ENCODE data around the gene SLC34A1. TPM values are rescaled to one million over a fixed set of nuclear protein-coding genes. Genes with fewer than 3 reads are reported as not detected.
A peak's percentile ranks its signal among the peaks of the same experiment; 100 is the strongest.

Gene SLC34A1
- total and polyA plus RNA-seq, 2 experiments from 2014 or later: not detected

DNA sequence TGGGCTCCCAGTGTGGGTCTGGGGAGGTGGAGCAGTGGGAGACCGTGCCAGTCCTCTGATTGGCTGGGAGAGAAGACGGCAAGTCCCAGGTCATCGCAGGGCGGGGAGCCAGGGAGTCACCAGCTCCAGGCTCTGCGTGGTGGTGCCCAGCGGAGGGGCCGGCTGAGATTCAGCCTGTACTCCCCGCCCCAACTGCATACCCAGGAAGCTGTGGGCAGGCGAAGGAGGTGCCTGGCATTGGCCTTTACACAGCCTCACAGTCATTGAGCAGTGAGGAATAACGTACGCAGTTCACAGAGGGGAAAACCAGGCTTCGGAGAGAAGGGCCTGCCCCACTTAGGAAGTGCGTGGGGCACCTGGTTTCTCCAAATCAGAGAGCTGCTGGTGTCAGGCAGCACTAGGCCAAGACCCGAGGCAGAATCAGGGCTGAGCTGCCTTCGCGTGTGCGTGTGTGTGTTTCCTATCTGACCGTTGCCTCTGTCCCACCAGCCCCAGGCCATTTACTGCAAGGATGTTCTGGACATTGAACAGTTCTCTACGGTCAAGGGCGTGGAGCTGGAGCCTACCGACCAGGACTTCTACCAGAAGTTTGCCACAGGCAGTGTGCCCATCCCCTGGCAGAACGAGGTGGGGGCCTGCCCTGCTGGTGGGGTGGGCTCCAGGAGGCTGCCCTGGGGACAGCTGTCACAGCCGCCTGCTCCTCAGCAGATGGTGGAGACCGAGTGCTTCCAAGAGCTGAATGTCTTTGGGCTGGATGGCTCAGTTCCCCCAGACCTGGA, 56.2 kb downstream of the SLC34A1 start:
- Histone ChIP-seq H3K4me3 (no peak overlapping the region), H4K20me1 (replicated peaks; ENCODE audit: insufficient read depth) (no peaks in the 10 kb centered on the region; the same call in 1 of the 2 replicates), H2AFZ (no peak overlapping the region), H3K9me2 (ENCODE audit: insufficient read depth) (no peaks in the 10 kb centered on the region), H3F3A (replicated peaks; ENCODE audit: low read depth) (peaks cover 13% of the 10 kb centered on the region; the same call in 1 of the 2 replicates), H3K79me2 (replicated peaks; ENCODE audit: insufficient read depth) (no peaks in the 10 kb centered on the region), H3K4me1 (ENCODE audit: insufficient read depth) (peaks cover 13% of the 10 kb centered on the region), H3K27ac (ENCODE audit: low read depth) (no peak overlapping the region), H3K27me3 (ENCODE audit: insufficient read depth) (peaks cover 12% of the 10 kb centered on the region), H3K4me2 (no peak overlapping the region), H3K36me3 (ENCODE audit: insufficient read depth) (peaks cover 2% of the 10 kb centered on the region; the same call in 1 of the 2 replicates)
- H3K9me3 Mint-ChIP-seq: peaks cover 4% of the 10 kb centered on the region; the same call in 1 of the 3 replicates
- H3K36me3 Mint-ChIP-seq (ENCODE audit: low read depth): peaks cover 44% of the 10 kb centered on the region
- no peak overlapping the region for H3K4me3 Mint-ChIP-seq
- ATAC-seq (peak; percentile 51), DNase-seq (ENCODE audit: low spot score) (no peak)
- H3K27ac Mint-ChIP-seq: no peak overlapping the region
- TF ChIP-seq POLR2AphosphoS5 (IDR thresholded peaks at IDR 0.05; ENCODE audit: low read depth) (0 out of 2 replicates have a peak, but pooled peaks have one; percentile 14), ZNF462 (CRISPR knock-in tag; IDR thresholded peaks at IDR 0.05) (no peak)
- TF ChIP-seq, protein P1, sequence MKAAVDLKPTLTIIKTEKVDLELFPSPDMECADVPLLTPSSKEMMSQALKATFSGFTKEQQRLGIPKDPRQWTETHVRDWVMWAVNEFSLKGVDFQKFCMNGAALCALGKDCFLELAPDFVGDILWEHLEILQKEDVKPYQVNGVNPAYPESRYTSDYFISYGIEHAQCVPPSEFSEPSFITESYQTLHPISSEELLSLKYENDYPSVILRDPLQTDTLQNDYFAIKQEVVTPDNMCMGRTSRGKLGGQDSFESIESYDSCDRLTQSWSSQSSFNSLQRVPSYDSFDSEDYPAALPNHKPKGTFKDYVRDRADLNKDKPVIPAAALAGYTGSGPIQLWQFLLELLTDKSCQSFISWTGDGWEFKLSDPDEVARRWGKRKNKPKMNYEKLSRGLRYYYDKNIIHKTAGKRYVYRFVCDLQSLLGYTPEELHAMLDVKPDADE (IDR thresholded peaks at IDR 0.05): no peak
- peaks cover 23% of the 10 kb centered on the region for H3K4me1 Mint-ChIP-seq
- H3K27me3 Mint-ChIP-seq (ENCODE audit: insufficient read depth, low read depth, poor library complexity): peaks cover 28% of the 10 kb centered on the region

All from GM23338 (cell line).